Gastroesophageal sphincter (tissue), 2 donors: ENCODE results near the gene TAS1R3.

Source experiments
- EP300 ChIP-seq: sonication (generic); formaldehyde crosslinking; IDR thresholded peaks from one replicate; pipeline ENCODE4 v1.6.1; 2017; ENCODE audit warnings: antibody characterized with exemption, mild to moderate bottlenecking
- POLR2AphosphoS5 ChIP-seq: sonication (generic); formaldehyde crosslinking; IDR thresholded peaks from one replicate; pipeline ENCODE4 v1.6.1; 2017; ENCODE audit warnings: antibody characterized with exemption

GRCh38 chr1:1342584-1343115, 11.6 kb downstream of the TAS1R3 start:
- TF ChIP-seq POLR2AphosphoS5 = no peak
- TF ChIP-seq EP300 = no peak
